SK-N-MC (cell line): ENCODE results near the gene OR51E1.

Experiments
- EZH2 ChIP-seq: fragments of 200-600 bp; sonication (generic); IDR thresholded peaks from one replicate; pipeline ENCODE4 v1.6.1; 2017; ENCODE audit warnings: antibody characterized with exemption
- POLR2AphosphoS5 ChIP-seq: IDR thresholded peaks from 2 replicates; pipeline ENCODE4 v1.6.1; 2012; ENCODE audit warnings: mild to moderate bottlenecking, low read depth, low read length, borderline replicate concordance

DNA sequence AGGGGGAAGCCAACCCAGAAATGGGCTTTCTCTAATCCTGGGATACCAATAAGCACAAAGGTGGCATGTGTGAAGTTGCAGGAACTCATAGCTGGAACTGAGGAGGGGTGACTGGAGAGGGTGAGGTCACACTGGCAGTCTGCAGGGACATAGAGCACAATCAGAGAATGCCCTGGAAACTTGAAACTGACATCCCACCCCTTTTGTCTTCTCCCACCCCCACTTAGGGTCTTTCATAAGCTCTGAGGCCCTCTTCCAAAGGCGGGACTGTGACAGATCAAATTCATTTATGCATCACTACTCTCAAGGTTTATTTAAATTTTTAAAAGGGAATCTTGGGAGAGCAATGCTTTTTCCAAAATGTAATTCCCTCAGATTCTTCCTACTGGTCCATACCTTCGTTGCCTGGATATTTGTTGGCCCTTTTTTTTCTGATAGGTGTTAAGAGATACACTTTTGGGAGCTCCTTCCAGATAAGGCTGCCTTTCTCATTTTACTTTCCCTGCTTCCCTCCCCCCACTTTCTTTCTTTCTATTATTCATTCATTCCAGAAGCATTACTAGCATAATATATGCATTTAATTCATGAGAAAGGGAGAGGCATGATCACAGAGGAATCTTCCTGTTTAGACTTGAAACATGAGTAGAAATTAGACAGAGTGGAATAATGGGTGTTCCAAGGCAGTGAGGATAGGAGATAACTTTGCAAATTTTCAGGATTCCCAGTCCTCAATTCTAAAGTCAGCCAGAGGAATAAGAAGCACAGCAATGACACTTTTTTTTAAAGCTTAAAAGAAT is 39.0 kb downstream of the OR51E1 start:
- TF ChIP-seq EZH2 (no peak), POLR2AphosphoS5 (no peak)
